GM12878 (cell line): ENCODE data around the gene IGF2BP2. TPM values are rescaled to one million over a fixed set of nuclear protein-coding genes. Genes with fewer than 3 reads are reported as not detected.

Source experiments
- CBX5 ChIP-seq: sonication (generic); IDR thresholded peaks from 2 replicates; pipeline ENCODE4 v1.6.1; 2016; ENCODE audit warnings: low read depth, moderate library complexity, mild to moderate bottlenecking, inconsistent platforms
- CEBPZ ChIP-seq: fragments of 150-350 bp; IDR thresholded peaks from 2 replicates; pipeline ENCODE4 v1.6.1; 2016; ENCODE audit warnings: low read depth, low read length
- DPF2 ChIP-seq: fragments of 450-650 bp; IDR thresholded peaks from 2 replicates; pipeline ENCODE4 v1.6.1; 2017; ENCODE audit warnings: mild to moderate bottlenecking
- E4F1 ChIP-seq: fragments of 450-650 bp; IDR thresholded peaks from 2 replicates; pipeline ENCODE4 v1.6.1; 2018; ENCODE audit warnings: borderline replicate concordance, mild to moderate bottlenecking; ENCODE audit not compliant: partially characterized antibody
- FOS ChIP-seq: IDR thresholded peaks from 3 replicates; pipeline ENCODE4 v1.6.1; 2011; ENCODE audit warnings: borderline replicate concordance; ENCODE audit not compliant: insufficient read length; ENCODE audit errors: extremely low read depth
- HDAC2 ChIP-seq: fragments of 200-600 bp; sonication (generic); IDR thresholded peaks from 2 replicates; pipeline ENCODE4 v1.6.1; 2017
- MYB ChIP-seq: fragments of 150-350 bp; IDR thresholded peaks from 2 replicates; pipeline ENCODE4 v1.6.1; 2014; ENCODE audit warnings: mild to moderate bottlenecking, low read depth, low read length, borderline replicate concordance
- SUZ12 ChIP-seq: fragments of 200-600 bp; sonication (generic); IDR thresholded peaks from one replicate; pipeline ENCODE4 v1.6.1; 2018; ENCODE audit warnings: antibody characterized with exemption, mild to moderate bottlenecking; ENCODE audit not compliant: unreplicated experiment
- TARDBP ChIP-seq: IDR thresholded peaks from 2 replicates; pipeline ENCODE4 v1.6.1; 2016; ENCODE audit warnings: borderline replicate concordance
- WRNIP1 ChIP-seq: IDR thresholded peaks from 2 replicates; pipeline ENCODE4 v1.6.1; 2011; ENCODE audit warnings: low read depth, low read length, improper control_type of control experiment, borderline replicate concordance
- ZBTB4 ChIP-seq: fragments of 450-650 bp; formaldehyde crosslinking; IDR thresholded peaks from 2 replicates; pipeline ENCODE4 v1.4.0; 2022; ENCODE audit warnings: mild to moderate bottlenecking, moderate library complexity
- polyA plus RNA-seq, 11 experiments: library from polyadenylated mRNA; depleted of rRNA in 4 of 11; unstranded in 6 of 11; stranded (reverse) in 5 of 11; fragments of >200 nt; fragmentation: Nextera tagmentation in 4 of 11; fragmentation: Illumina TruSeq in 1 of 11; extraction: Ambion mirVana in 4 of 11; extraction: Trizol in 1 of 11; gene quantifications; 1 replicate in 1 of 11; 2 replicates in 10 of 11; pipeline versions ENCODE4 v1.2.1 to v1.2.3, GENCODE V29; 2011 to 2016; ENCODE audit warnings: inconsistent platforms in 2 of 11, missing spikeins in 2 of 11, low read depth in 1 of 11
- total RNA-seq, 4 experiments: library from RNA; depleted of rRNA in 3 of 4; stranded (reverse); fragments of >200 nt in 3 of 4; fragmentation: Illumina TruSeq in 1 of 4; extraction: Trizol in 1 of 4; gene quantifications; 2 replicates each; pipeline versions ENCODE4 v1.2.1 to v1.2.3, GENCODE V29; 2013 to 2021

The IGF2BP2 gene
- total and polyA plus RNA-seq, 10 of the 15 experiments (the other 5 are each of a cell fraction or from before 2014, with no cell fraction given): 0.25 to 0.72 TPM; not detected in 8

- no peak for TF ChIP-seq ZBTB4 (CRISPR knock-in tag)
- TF ChIP-seq WRNIP1: no peak
- no peak for TF ChIP-seq DPF2
- TF ChIP-seq TARDBP: no peak
- TF ChIP-seq E4F1: no peak
- TF ChIP-seq CEBPZ: no peak
- no peak for TF ChIP-seq MYB
- no peak for TF ChIP-seq HDAC2
- TF ChIP-seq SUZ12: no peak
- no peak for TF ChIP-seq CBX5
- no peak for TF ChIP-seq FOS
These were observed 172.9 kb downstream of the IGF2BP2 start (continued) for GRCh38 chr3:185651971-185652370.
